Sigmoid colon (tissue), 7 donors: Measurements from ENCODE around the gene SOX15. TPM values are rescaled to one million over a fixed set of nuclear protein-coding genes. Genes with fewer than 3 reads are reported as not detected.

Source experiments
- DNase-seq: peaks from one replicate; pipeline ENCODE4 v3.0.0-alpha.2; 2019
- H3K27ac ChIP-seq, 4 donors: fragments of 200-600 bp; sonication (generic); one replicate each; pipeline ENCODE4 v1.5.1; 2016 to 2019; ENCODE audit warnings: mild to moderate bottlenecking in 1 of 4
- H3K27me3 ChIP-seq, 3 donors: fragments of 200-600 bp; sonication (generic); one replicate each; pipeline ENCODE4 v1.5.1; 2019; ENCODE audit warnings: mild to moderate bottlenecking in 1 of 3
- H3K36me3 ChIP-seq, 4 donors: fragments of 200-600 bp; sonication (generic); one replicate each; pipeline ENCODE4 v1.5.1; 2016 to 2019
- H3K4me1 ChIP-seq, 4 donors: fragments of 200-600 bp; sonication (generic); one replicate each; pipeline ENCODE4 v1.5.1; 2017 to 2019
- H3K4me3 ChIP-seq, 4 donors: fragments of 200-600 bp; sonication (generic); one replicate each; pipeline ENCODE4 v1.5.1; 2017 to 2019; ENCODE audit warnings: mild to moderate bottlenecking in 2 of 4, moderate library complexity in 1 of 4
- H3K9me3 ChIP-seq, 4 donors: fragments of 200-600 bp in 3 of 4; sonication (generic) in 3 of 4; one replicate each; pipeline versions ENCODE4 v1.5.1 to v1.6.1; 2013 to 2019
- EP300 ChIP-seq, 4 donors: sonication (generic); formaldehyde crosslinking; IDR thresholded peaks; one replicate each; pipeline ENCODE4 v1.6.1; 2017; ENCODE audit warnings: antibody characterized with exemption in 4 of 4
- POLR2A ChIP-seq, 2 donors: fragments of 450-650 bp; IDR thresholded peaks; one replicate each; pipeline ENCODE4 v1.6.1; 2016; ENCODE audit warnings: antibody characterized with exemption in 2 of 2, mild to moderate bottlenecking in 2 of 2, moderate library complexity in 2 of 2
- POLR2AphosphoS5 ChIP-seq, 4 donors: sonication (generic); formaldehyde crosslinking; IDR thresholded peaks; one replicate each; pipeline ENCODE4 v1.6.1; 2017; ENCODE audit warnings: antibody characterized with exemption in 4 of 4
- WGBS, 2 donors: extraction: QIAGEN DNeasy Blood & Tissue Kit; methylation state at CpG; one replicate each; pipeline ENCODE4 v1.1.7; 2013; 5-methylcytosine and 5-hydroxymethylcytosine counted together
- intact Hi-C: fragments of 100-400 bp; cut with DNase I; formaldehyde crosslinking; loops from one replicate; pipeline ENCODE4 v1.15.1; 2023
- polyA plus RNA-seq, 3 donors: library from polyadenylated mRNA; stranded (reverse); fragments of 200-250 nt; gene quantifications; one replicate each; pipeline ENCODE4 v1.2.3, GENCODE V29; 2013
- total RNA-seq, 4 donors: library from RNA; depleted of rRNA; stranded (reverse); fragments of >200 nt; gene quantifications; one replicate each; pipeline ENCODE4 v1.1.0, GENCODE V29; 2016
- TF ChIP-seq, protein P1 (sequence below), 4 experiments: fragments of 450-650 bp in 3 of 4; fragments of 200-600 bp in 1 of 4; IDR thresholded peaks; one replicate each; pipeline ENCODE4 v1.5.1; 2016 to 2019; ENCODE audit warnings: antibody characterized with exemption in 4 of 4, mild to moderate bottlenecking in 3 of 4, moderate library complexity in 2 of 4
- donor health status: healthy with polysubstance abuse.
- donor health status: Bipolar disorder and iron deficiency.
- donor health status: healthy.

The SOX15 gene
- total and polyA plus RNA-seq, 7 donors: 1.2 to 15.3 (median 4.8) TPM; not detected in 1

DNA sequence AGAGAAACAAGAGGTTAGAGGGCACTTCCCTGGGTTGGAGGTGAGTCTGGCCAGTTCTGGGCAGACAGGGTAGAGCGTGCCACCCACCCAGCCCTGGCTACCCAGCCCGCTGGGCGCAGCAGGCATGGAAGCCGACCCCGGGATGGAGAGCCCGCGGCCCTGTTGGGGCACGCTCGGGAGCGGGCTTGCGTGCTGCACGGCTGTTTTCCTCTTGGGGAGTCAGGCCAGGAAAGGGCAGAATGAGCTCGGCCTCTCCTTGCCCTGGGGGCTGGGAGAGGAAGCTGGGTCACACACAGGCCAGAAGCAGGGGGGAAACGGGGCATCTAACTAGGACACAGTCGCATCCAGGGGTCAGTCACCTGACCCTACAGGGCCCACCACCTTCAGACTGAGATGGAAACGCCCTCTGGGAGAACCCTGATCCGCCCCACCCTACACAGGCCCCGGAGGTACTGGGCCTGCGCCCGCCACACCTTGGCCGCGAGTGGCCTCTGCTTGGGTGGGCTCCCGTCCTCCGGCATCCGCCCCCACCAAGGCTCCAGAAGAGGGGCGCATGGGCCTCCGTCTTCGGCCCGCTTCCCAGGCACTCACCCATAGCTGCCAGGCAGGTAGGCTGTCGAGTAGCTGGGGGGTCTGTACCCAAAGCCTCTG lies 1.2 kb downstream of the SOX15 start:
- Histone ChIP-seq H3K4me1 (peaks cover 0 to 49% (median 42%) of the 10 kb centered on the region in 4 donors), H3K9me3 (no peaks in the 10 kb centered on the region)
- intact Hi-C loops: loop anchor here (2.0 to 10.0 kb wide), 3 partner anchors 74 to 266 kb away; partner anchors contain the start of genes CYB5D1, KCTD11, NAA38 and TMEM88

DNA sequence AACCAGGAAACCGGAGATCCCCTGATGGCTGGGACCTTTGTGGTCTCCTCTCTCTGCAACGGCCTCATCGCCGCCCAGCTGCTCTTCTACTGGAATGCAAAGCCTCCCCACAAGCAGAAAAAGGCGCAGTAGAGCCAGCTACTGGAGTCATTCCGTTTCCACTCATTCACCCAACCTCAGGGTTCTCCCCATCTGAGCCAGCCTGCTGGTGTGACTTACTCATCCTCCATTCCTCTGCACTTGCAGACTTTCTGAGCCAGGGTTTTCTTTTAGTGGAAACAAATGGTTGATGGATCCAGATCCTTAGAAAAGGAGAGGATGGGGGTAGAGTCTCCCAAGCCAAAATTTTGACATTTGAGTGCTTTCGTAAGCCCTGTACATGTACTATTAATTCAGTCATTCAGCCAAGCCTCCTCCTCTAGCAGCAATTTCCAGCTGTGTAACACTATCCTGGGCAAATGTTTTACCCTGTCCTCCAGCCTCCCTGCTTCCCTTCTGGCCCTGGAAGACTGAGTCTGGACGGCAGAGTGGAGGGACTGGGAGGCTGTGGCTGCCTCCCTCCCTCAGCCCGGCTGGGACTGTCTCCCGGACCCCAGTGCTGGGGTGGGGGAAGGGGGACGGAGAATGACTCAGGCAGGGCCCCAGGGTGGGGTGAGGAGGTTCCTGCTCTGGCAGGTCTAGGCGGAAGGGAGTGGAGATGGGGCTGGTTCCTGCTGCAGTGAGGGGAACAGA lies 2.3 kb downstream of the SOX15 start:
- intact Hi-C loops: loop anchor here (2.0 to 10.0 kb wide), 3 partner anchors 73 to 267 kb away; partner anchors contain the start of genes CYB5D1, KCTD11, NAA38 and TMEM88
- TF ChIP-seq EP300 (IDR thresholded peaks at IDR 0.05) (no peak), POLR2AphosphoS5 (IDR thresholded peaks at IDR 0.05) (no peak), POLR2A (IDR thresholded peaks at IDR 0.05) (no peak)
- TF ChIP-seq, protein P1, sequence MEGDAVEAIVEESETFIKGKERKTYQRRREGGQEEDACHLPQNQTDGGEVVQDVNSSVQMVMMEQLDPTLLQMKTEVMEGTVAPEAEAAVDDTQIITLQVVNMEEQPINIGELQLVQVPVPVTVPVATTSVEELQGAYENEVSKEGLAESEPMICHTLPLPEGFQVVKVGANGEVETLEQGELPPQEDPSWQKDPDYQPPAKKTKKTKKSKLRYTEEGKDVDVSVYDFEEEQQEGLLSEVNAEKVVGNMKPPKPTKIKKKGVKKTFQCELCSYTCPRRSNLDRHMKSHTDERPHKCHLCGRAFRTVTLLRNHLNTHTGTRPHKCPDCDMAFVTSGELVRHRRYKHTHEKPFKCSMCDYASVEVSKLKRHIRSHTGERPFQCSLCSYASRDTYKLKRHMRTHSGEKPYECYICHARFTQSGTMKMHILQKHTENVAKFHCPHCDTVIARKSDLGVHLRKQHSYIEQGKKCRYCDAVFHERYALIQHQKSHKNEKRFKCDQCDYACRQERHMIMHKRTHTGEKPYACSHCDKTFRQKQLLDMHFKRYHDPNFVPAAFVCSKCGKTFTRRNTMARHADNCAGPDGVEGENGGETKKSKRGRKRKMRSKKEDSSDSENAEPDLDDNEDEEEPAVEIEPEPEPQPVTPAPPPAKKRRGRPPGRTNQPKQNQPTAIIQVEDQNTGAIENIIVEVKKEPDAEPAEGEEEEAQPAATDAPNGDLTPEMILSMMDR (IDR thresholded peaks at IDR 0.05): no peak
- 81 to 83% methylated on average over 12 of the region's 12 CpGs for WGBS, 2 donors
- H3K4me1 ChIP-seq: peaks cover 0 to 56% (median 50%) of the 10 kb centered on the region in 4 donors
- DNase-seq: peak; percentile 80
- peak overlapping the region; percentile 82 to 90 (median 86) for H3K27ac ChIP-seq
- H3K36me3 ChIP-seq: peaks cover 9 to 28% (median 17%) of the 10 kb centered on the region in 4 donors
- no peaks in the 10 kb centered on the region for H3K27me3 ChIP-seq
- no peaks in the 10 kb centered on the region for H3K9me3 ChIP-seq
- H3K4me3 ChIP-seq: no peak overlapping the region

More for the DNA sequence above, 1.2 kb downstream of the SOX15 start:
- TF ChIP-seq, protein P1 (IDR thresholded peaks at IDR 0.05): no peak
- DNase-seq: no peak
- 81 to 87% methylated on average over 30 of the region's 30 CpGs for WGBS, 2 donors
- no peaks in the 10 kb centered on the region for H3K27me3 ChIP-seq
- H3K27ac ChIP-seq: peak overlapping the region; percentile 82 to 90 (median 86)
- peaks cover 19 to 39% (median 28%) of the 10 kb centered on the region in 4 donors for H3K36me3 ChIP-seq
- H3K4me3 ChIP-seq: peak overlapping the region; percentile 61 to 73 (median 69)

DNA sequence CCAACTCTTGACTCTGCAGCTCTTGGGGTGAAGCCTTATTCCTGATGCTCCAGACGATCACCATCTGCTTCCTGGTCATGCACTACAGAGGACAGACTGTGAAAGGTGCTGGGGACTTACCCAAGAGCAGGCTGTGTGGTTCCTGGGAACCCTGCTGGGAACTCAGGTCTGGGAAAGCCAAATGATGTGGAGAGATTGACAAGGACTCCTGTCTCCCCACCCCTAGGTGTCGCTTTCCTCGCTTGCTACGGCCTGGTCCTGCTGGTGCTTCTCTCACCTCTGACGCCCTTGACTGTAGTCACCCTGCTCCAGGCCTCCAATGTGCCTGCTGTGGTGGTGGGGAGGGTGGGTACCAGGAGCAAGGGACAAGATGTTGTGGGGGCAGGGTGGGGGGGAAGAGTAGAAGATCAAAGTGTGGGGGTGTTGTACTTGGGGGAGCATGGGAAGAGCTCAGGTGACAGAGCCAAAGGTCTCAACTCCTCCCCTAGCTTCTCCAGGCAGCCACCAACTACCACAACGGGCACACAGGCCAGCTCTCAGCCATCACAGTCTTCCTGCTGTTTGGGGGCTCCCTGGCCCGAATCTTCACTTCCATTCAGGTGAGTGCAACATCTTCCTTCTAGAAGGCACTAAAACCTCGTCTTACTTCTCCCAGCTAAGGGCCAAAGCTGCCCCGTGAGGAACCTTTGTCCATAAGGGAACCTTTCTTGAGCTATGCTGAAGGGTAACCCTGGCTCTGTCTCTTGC lies 3.0 kb downstream of the SOX15 start:
- 46 to 71% methylated on average over 9 of the region's 9 CpGs for WGBS, 2 donors
- Histone ChIP-seq H3K4me3 (no peak overlapping the region), H3K27ac (peak overlapping the region; percentile 82 to 90 (median 86)), H3K36me3 (peaks cover 1 to 21% (median 10%) of the 10 kb centered on the region in 4 donors), H3K9me3 (no peaks in the 10 kb centered on the region), H3K27me3 (no peaks in the 10 kb centered on the region), H3K4me1 (peaks cover 0 to 64% (median 57%) of the 10 kb centered on the region in 4 donors)
- intact Hi-C loops: loop anchor here (10.0 kb wide), 1 partner anchor 268 kb away; the partner anchor contains the start of genes CYB5D1, NAA38 and TMEM88
- no peak for DNase-seq
- TF ChIP-seq POLR2A (IDR thresholded peaks at IDR 0.05) (no peak), POLR2AphosphoS5 (IDR thresholded peaks at IDR 0.05) (no peak), EP300 (IDR thresholded peaks at IDR 0.05) (no peak)
- TF ChIP-seq, protein P1 (IDR thresholded peaks at IDR 0.05): no peak

DNA sequence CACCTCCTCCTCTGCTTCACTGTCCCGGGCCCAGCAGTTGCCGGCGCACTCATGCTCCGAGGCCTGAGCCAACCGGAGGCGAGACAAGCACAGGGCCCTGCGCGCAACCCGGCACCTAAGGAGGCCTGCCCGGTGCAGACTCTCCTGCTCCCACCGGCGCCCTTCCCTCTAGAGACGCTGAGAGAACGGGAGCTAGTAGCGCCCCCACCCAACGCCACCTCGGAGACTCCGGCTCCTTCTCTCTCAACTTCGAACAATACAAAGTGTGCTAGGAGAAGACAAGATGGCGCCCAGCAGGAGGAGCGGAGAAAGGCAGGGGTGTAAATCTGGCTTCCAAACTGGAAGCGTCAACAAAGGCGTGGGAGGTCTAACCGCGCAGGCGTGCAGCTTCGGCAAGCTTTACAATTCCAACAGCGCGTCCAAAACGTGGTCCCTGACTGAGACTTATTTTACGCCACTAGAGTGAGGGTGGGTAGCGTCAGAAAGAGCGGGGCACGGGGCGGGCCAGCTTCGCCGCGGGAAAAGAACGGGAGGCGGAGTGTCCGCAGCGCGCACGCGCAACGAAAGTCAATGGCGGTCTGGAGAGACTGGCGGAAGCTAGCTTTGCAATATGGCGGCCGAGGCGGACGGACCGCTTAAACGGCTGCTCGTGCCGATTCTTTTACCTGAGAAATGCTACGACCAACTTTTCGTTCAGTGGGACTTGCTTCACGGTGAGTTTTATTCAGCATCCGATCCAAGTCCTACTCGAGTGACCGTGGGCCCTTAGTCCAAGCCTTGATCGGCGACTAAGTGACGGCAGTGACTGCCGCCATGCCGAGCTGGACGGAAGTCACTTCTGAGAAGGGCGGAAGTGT lies 6.4 kb downstream of the SOX15 start, which contains the start of gene MPDU1:
Gene MPDU1, plus strand, starts transcription at position 600 of the 857 bp plus-strand sequence. Its CDS starts 11 bp downstream, at position 611.
- no peaks in the 10 kb centered on the region for H3K9me3 ChIP-seq
- peaks cover 0 to 76% (median 64%) of the 10 kb centered on the region in 4 donors for H3K4me1 ChIP-seq

More for the DNA sequence above, 6.4 kb downstream of the SOX15 start, which contains the start of gene MPDU1:
- intact Hi-C loops: loop anchor here (10.0 kb wide), 1 partner anchor 271 kb away; the partner anchor contains the start of genes CYB5D1, NAA38 and TMEM88
- peak within 1 kb of the TSS; percentile 91 to 92 (median 92) for H3K27ac ChIP-seq
- peak; percentile 99 for DNase-seq
- H3K4me3 ChIP-seq: peak within 1 kb of the TSS; percentile 39 to 63 (median 56)
- peak; percentile 52 to 85 (median 62) for TF ChIP-seq POLR2AphosphoS5 (IDR thresholded peaks at IDR 0.05)
- TF ChIP-seq EP300 (IDR thresholded peaks at IDR 0.05): peak in 1 of 4 donors; percentile 41
- TF ChIP-seq, protein P1 (IDR thresholded peaks at IDR 0.05): no peak
- peak in 1 of 2 donors; percentile 25 for TF ChIP-seq POLR2A (IDR thresholded peaks at IDR 0.05)
- H3K27me3 ChIP-seq: no peaks in the 10 kb centered on the region
- peaks cover 5 to 20% (median 6%) of the 10 kb centered on the region in 4 donors for H3K36me3 ChIP-seq
- 17 to 20% methylated on average over 69 of the region's 69 CpGs for WGBS, 2 donors
